ENCODE measurements around the gene BARX2. TPM values are rescaled to one million over a fixed set of nuclear protein-coding genes. Genes with fewer than 3 reads are reported as not detected.

BARX2 gene
- total RNA-seq, 1 donor from 2014 or later: not detected

DNA sequence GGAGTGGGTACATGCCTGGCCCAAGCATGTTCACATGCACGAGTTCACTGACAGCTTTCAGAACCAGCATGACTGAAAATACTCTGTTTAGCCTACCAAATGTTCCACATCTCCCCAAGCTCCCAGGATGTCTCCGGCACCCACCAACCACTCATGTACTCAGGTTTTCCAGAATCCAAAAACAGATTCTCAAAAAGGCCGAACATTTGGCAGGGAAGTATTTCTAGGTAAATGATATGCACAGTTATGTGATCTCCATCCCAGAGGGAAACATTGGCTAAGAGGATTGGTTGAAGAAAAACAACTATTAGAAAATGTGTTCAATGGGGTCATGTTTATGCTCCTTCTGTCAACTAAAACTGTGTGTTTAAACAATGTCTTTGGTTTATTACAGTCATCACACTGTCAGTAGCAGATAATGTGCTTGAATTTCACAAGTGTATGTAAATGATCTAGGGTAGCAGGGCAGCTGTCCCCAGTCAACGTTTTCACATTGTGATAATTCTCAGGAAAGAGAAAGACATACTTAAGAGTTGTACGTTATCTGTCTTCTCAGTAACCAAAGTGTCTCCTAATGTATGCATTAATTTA, 52.3 kb downstream of the BARX2 start:
- intact Hi-C loops (cut with DNase I): no loop called here
- no peak for DNase-seq (ENCODE audit: low spot score)

- intact Hi-C loops (cut with DNase I): no loop called here
- no peak for DNase-seq (ENCODE audit: low spot score)
Measured at GRCh38 chr11:129428557-129428956, 52.9 kb downstream of the BARX2 start.

DNA sequence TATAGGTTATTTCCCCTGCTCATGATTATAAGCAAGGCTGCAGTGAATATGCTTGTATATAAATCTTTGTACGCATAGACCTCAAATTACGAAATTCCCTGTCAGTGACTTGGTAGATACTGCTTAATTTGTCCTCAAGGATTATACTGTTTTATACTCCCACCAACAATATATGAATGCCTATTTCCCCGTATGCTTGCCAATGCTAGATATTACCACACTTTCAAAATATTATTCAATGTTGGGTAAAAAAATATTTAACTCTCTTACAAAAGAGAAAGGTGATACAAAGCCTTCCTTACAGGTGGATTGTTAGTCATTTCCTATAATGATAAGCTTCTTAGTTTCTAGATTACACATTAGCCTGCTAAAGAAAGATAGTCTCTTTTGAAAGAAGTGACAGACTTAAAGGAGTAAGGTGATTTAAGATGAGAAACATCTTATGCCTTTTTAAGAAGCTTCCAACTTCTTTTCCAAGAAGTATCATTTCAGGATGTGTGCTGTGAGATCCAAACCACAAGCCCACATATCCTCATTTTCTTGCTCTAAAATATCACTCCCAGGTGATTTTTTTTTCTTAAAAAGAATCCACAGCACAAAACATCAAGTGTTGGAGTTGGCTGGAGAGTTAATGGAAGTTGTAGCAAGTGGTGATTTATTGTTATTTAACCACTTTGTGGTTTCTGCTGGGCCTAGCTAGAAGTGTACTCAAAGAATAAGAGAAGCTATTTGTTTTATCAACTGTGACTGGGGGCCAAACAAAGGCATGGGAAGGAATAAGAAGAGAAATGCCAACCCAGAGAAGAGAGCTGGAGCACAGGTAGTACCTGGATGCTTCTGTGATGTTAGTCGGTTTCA, 59.2 kb downstream of the BARX2 start:
- no peak for DNase-seq (ENCODE audit: low spot score)
- intact Hi-C loops (cut with DNase I): no loop called here

DNA sequence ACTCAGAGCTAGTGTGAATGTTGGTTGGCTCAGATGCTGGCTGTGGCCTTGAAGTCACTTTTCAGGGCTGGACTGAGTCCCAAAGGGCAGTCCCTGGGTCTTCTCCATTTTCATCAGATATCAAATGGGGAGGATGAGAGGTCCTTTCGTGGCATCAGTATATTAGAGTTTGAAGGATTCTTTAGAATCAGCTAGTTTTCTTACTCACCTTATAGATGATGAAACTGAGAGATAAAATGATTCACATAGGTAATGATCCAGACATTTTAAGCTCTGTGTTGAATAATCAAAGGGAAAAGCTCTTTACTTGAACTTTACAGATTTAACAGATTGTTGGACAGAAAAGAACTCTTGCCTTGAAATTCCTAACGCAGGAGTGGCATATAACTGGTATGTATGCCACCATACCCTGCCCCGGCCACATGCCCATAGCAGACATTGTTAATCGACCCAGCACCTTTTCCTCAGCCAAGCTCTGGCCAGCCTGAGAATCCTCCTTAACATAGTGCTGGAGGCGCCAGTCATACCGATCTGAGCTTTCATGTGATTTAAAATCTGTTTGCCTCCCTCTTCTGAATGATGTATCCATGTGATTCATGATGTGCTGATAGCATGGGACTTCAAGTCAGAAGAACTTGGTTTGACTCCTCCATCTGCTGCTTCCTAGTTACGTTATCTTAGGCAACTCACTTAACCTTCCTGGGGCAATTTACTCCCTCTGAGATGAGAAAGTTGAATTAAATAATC, 60.0 kb downstream of the BARX2 start:
- intact Hi-C loops (cut with DNase I): no loop called here
- DNase-seq (ENCODE audit: low spot score): no peak

DNA sequence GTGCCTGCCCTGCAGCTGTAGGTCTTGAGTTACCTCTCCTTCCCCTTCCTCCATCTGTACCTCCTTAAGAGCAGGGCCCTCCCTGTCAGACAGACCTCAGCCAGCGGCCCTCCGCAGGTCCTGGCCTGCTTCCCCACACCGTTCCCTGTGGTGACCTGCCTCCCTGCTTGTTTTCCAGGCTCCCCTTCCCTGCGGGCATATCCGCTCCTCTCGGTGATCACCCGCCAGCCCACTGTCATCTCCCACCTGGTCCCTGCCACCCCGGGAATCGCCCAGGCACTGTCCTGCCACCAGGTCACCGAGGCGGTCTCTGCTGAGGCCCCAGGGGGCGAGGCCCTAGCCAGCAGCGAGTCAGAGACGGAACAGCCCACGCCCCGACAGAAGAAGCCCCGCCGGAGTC, 60.9 kb downstream of the BARX2 start:
- DNase-seq (ENCODE audit: low spot score): no peak
- intact Hi-C loops (cut with DNase I): no loop called here

DNA sequence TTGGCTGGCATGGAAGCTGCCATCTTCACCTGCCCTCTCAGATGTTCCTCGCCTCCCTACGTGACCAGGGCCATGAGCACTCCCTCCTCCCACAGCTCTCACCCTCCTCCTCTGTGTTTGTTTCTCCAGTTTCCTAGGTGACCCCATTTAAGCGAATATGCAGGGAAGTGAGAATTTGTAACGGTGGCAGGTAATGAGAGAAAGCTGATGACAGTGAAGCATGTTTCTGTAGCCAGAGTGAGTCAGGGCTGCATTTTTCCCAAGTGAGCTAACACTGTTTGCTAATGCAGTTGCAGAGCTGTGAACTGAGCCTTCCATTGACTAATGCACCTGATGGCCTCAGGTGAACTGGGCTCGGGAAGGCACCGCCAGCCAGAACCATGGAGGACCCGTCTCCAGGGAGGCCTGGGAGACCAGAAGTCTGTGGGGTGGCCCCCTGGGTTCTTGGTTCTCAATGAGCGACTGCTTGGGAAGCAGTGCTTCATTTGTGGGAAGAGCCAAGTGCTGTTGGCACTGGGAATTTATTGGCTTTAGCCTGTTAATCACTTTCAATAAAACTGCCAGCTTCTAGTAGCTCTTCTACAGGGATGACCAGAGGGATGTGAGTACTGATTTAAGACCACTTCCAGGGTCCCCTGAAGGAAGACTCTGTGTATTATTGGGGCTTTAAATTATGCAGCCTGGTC, 64.5 kb downstream of the BARX2 start:
- DNase-seq (ENCODE audit: low spot score): no peak
- intact Hi-C loops (cut with DNase I): no loop called here

DNA sequence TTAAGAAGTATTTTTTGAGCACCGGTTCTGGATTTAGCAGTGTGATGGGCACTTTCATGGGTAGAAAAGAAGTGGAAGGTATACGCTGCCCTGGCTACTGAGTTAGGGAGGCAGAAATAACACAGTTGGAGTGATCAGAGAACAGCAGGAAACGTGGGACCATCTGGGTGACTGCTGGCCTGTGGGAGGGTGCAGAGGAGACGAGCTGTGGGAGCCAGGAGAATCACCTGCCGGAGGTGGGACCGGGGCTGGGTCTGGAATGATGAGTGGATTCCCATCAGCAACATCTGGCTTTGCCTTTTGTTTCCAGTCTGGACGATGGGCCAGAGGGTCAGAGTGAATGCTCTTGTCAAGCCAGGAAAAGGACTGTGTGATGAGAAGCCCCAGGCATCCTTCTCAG, 66.5 kb downstream of the BARX2 start:
- no peak for DNase-seq (ENCODE audit: low spot score)
- intact Hi-C loops (cut with DNase I): no loop called here

DNA sequence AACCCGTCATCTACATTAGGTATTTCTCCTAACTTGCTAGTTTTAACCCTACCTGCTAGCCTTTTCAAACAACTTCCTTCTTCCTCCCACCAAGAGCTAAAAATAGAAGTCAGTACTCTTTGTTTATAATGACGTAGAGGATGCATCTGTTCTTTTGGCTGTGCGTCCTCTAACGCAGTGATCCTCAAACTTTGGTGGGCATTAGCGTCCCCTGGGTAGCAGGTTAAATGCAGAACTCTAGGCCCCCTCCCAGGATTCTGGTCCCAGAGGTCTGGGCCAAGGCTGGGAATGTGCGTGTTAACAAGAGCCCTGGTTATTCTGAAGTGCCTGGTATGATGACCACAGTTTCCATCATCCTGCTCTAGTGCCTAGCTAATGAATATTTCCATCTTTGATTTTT, 67.6 kb downstream of the BARX2 start:
- no peak for DNase-seq (ENCODE audit: low spot score)
- intact Hi-C loops (cut with DNase I): no loop called here

DNA sequence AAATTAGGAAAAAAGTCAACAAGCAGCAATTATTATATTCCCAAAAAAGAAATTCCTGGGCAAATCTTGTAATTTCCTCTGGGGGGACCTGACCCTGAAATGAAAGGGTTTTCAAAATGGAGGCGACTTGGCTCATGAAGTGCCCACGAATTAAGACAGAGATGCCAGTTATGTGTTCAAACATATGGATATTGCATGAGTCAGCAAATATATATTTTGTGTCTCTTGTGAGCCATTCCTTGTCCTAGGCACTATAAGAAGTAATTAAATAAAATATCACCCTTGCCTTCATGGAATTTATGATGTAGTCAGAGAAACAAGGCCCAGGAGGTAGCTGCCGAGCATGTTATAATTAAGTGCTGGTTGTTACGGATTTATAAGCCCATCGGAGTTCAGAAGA, 68.6 kb downstream of the BARX2 start:
- no peak for DNase-seq (ENCODE audit: low spot score)
- intact Hi-C loops (cut with DNase I): no loop called here

DNA sequence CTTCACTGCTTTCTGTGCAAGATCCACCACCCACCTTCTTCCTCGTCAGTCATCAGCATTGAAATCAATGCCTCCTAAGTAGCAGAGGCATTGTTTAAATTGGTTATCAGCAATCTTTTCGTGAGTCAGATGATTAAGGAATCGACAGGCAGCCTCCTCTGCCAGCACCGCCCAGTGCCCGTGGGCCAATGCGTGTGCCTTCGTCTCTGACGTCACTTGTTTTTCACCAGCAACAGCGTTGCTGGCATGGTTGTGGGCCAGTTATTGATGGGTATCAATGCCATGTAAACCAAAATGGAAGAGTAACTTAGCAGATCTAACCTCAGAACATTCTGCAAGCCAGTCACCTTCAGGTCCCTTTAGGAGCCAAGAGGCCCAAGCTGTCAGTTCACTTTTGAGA, 69.6 kb downstream of the BARX2 start:
- no peak for DNase-seq (ENCODE audit: low spot score)
- intact Hi-C loops (cut with DNase I): no loop called here

GRCh38 chr11:129446572-129446971, 70.9 kb downstream of the BARX2 start:
- DNase-seq (ENCODE audit: low spot score): no peak
- intact Hi-C loops (cut with DNase I): no loop called here

- intact Hi-C loops (cut with DNase I): no loop called here
- DNase-seq (ENCODE audit: low spot score): no peak
Measured at GRCh38 chr11:129447654-129448239, 72.1 kb downstream of the BARX2 start.

DNA sequence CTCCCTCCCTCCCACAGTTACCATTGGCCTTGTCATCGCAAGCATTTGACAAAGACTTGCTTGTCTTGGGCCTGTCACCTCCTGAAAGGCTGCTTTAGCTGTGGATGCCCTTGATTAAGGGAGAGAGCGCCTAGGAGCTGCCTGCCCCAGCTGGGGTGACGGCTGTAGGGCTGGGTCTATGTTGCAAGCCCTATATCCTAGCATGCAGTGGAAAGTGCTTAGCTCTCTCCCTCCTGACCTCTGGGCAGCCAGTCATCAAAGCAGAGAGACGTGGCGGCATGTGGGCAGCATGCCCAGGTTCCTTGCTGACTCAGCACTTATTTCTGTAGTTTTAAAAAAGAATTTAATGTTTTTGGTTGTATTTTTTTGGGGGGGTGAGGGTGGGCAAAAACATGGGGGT, 75.9 kb downstream of the BARX2 start:
- intact Hi-C loops (cut with DNase I): no loop called here
- no peak for DNase-seq (ENCODE audit: low spot score)

DNA sequence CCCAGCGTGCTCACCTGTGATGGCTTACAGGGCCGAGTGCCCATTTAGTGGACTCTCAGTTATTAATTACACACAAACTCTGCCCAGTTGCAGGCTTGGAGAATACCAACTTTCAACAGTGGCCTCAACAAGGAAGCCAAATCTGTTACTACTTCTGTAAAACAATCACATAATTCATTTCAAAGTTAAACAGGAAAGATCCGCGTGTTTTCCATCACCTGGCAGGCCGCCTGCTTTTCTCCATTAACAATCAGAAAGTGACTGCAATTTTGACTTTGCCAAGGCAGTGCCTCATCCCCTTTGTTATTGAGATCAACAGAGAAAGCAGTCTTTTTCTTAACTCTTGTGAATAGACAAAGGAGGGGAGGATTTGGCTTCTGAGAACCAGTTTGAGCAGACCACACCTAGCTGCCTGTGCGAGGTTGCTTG, 77.7 kb downstream of the BARX2 start:
- intact Hi-C loops (cut with DNase I): no loop called here
- DNase-seq (ENCODE audit: low spot score): no peak

GRCh38 chr11:129455101-129455500, 79.5 kb downstream of the BARX2 start:
- DNase-seq (ENCODE audit: low spot score): no peak
- intact Hi-C loops (cut with DNase I): no loop called here

GRCh38 chr11:129455756-129456655, 80.4 kb downstream of the BARX2 start:
- intact Hi-C loops (cut with DNase I): no loop called here
- no peak for DNase-seq (ENCODE audit: low spot score)

- DNase-seq (ENCODE audit: low spot score): no peak
- intact Hi-C loops (cut with DNase I): no loop called here
Measured at GRCh38 chr11:129457321-129457720, 81.7 kb downstream of the BARX2 start.

GRCh38 chr11:129458278-129458677, 82.6 kb downstream of the BARX2 start:
- intact Hi-C loops (cut with DNase I): no loop called here
- DNase-seq (ENCODE audit: low spot score): no peak
